Measurements from ENCODE around the gene RASSF3. TPM values are rescaled to one million over a fixed set of nuclear protein-coding genes. Genes with fewer than 3 reads are reported as not detected.

Gene RASSF3
- total RNA-seq, 3 donors from 2014 or later: 23.4 to 28.4 (median 24.6) TPM

GRCh38 chr12:64598831-64599230 lies 11.5 kb upstream of the RASSF3 start:
- H3K4me1 ChIP-seq: no peaks in the 10 kb centered on the region
- no peak for DNase-seq (ENCODE audit: low spot score in 2 of 2)
- no peaks in the 10 kb centered on the region for H3K36me3 ChIP-seq
- H3K27me3 ChIP-seq: no peaks in the 10 kb centered on the region
- intact Hi-C loops (cut with DNase I; ENCODE audit: low total_unique reads): no loop called here
- TF ChIP-seq CTCF (IDR thresholded peaks at IDR 0.05) (no peak), POLR2A (IDR thresholded peaks at IDR 0.05) (no peak), POLR2AphosphoS5 (IDR thresholded peaks at IDR 0.05) (no peak)
- no peak overlapping the region for H3K27ac ChIP-seq
- H3K9me3 ChIP-seq: no peaks in the 10 kb centered on the region
- no peak overlapping the region for H3K4me3 ChIP-seq

GRCh38 chr12:64600164-64600561 lies 10.1 kb upstream of the RASSF3 start:
- TF ChIP-seq POLR2AphosphoS5 (IDR thresholded peaks at IDR 0.05): no peak
- intact Hi-C loops (cut with DNase I; ENCODE audit: low total_unique reads): no loop called here
- no peaks in the 10 kb centered on the region for H3K27me3 ChIP-seq
- H3K36me3 ChIP-seq: no peaks in the 10 kb centered on the region
- DNase-seq (ENCODE audit: low spot score in 2 of 2): no peak
- no peak overlapping the region for H3K27ac ChIP-seq
- no peaks in the 10 kb centered on the region for H3K4me1 ChIP-seq
- no peaks in the 10 kb centered on the region for H3K9me3 ChIP-seq
- no peak overlapping the region for H3K4me3 ChIP-seq

GRCh38 chr12:64603183-64603841 lies 7.0 kb upstream of the RASSF3 start:
- Histone ChIP-seq H3K27ac (no peak overlapping the region), H3K9me3 (no peaks in the 10 kb centered on the region), H3K36me3 (no peaks in the 10 kb centered on the region), H3K4me3 (no peak overlapping the region), H3K27me3 (no peaks in the 10 kb centered on the region), H3K4me1 (no peaks in the 10 kb centered on the region)
- DNase-seq (ENCODE audit: low spot score in 2 of 2): no peak
- intact Hi-C loops (cut with DNase I; ENCODE audit: low total_unique reads): no loop called here
- no peak for TF ChIP-seq POLR2AphosphoS5 (IDR thresholded peaks at IDR 0.05)
- TF ChIP-seq CTCF (IDR thresholded peaks at IDR 0.05): no peak
- no peak for TF ChIP-seq POLR2A (IDR thresholded peaks at IDR 0.05)

DNA sequence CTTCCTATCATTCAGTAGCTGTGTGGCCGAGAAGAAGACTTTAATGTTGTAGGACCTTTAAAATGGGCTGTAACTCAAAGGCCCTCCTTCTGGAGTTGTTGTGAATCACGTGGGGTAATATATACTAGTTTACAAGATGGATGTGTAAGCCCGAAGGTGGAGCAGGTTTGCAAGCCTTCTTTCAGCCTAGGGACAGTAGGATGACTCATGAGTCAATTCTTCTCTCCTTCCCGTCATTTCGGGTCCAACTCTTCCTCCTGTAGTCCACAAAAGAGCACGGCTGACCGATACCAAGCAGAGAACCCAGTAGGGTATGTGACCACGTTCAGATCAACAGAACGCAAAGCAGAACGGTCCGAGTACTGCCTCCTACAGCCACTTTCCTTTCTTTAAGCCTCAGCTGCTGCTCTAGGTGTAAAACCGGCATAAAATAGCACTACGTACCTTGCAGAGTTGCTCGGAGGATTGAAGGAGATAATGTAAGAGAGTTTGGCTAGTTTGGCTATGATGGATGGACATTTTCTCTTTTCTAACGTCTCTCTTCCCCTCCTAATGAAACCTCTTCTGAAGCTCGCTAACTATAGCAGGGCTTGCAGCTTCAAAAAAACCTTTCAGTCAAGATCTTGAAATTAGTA lies 1.3 kb upstream of the RASSF3 start:
- peak overlapping the region; percentile 90 to 97 (median 91) for H3K4me3 ChIP-seq
- no peaks in the 10 kb centered on the region for H3K9me3 ChIP-seq
- peak overlapping the region; percentile 89 to 94 for H3K27ac ChIP-seq
- no peaks in the 10 kb centered on the region for H3K27me3 ChIP-seq
- TF ChIP-seq POLR2A (IDR thresholded peaks at IDR 0.05) (no peak), POLR2AphosphoS5 (IDR thresholded peaks at IDR 0.05) (peak in 1 of 3 donors; percentile 47), CTCF (IDR thresholded peaks at IDR 0.05) (no peak)
- DNase-seq (ENCODE audit: low spot score in 2 of 2): no peak
- no peaks in the 10 kb centered on the region for H3K4me1 ChIP-seq
- H3K36me3 ChIP-seq: no peaks in the 10 kb centered on the region
- intact Hi-C loops (cut with DNase I; ENCODE audit: low total_unique reads): no loop called here

DNA sequence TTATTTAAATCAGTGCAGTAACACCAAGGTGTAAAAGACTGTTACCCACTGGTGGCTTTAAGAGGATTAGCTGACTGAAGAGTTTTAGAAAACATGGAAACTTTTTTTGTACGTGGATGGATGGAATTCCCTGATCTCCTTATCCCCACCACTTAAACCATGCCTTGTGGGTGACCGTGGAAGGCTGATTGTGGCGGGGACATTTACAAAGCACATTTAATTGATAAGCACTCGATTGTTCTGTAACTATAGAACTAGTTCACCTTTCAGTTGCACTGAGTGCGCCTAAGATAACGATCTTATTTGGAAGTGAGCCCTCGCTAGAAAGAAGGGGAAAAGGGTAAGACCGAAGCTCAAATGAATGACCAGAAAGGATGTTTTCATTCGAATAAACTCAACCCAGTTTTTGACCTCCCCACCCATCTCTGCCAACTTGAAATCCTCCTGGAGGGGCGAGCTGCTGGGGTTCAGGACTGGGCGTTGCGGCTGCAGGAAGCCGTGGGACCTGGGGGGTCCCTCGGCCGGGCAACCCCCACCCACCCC lies 688 bp upstream of the RASSF3 start:
- Histone ChIP-seq H3K27me3 (no peaks in the 10 kb centered on the region), H3K36me3 (no peaks in the 10 kb centered on the region), H3K4me3 (peak overlapping the region; percentile 90 to 97 (median 91)), H3K27ac (peak overlapping the region; percentile 89 to 94), H3K4me1 (no peaks in the 10 kb centered on the region), H3K9me3 (no peaks in the 10 kb centered on the region)
- no peak for DNase-seq (ENCODE audit: low spot score in 2 of 2)
- intact Hi-C loops (cut with DNase I; ENCODE audit: low total_unique reads): loop anchor here (10.0 kb wide), 1 partner anchor 55 kb away; no protein-coding TSS in a partner anchor
- TF ChIP-seq POLR2A (IDR thresholded peaks at IDR 0.05): no peak
- no peak for TF ChIP-seq POLR2AphosphoS5 (IDR thresholded peaks at IDR 0.05)
- TF ChIP-seq CTCF (IDR thresholded peaks at IDR 0.05): no peak

All from breast epithelium (tissue), 4 donors.